HG03457 (cell line): ENCODE results near the gene KCND2.

Experiments used
- ATAC-seq: cut with Tn5 transposase; IDR thresholded peaks from one replicate; pipeline ENCODE4 v1.9.1; 2021; ENCODE audit warnings: moderate number of reproducible peaks; ENCODE audit not compliant: unreplicated experiment

KCND2 gene

GRCh38 chr7:120794106-120794729 is 521.2 kb downstream of the KCND2 start:
- ATAC-seq: no peak

GRCh38 chr7:120797026-120797645 is 524.2 kb downstream of the KCND2 start:
- no peak for ATAC-seq

- no peak for ATAC-seq
Measured at GRCh38 chr7:120799147-120799546, 526.2 kb downstream of the KCND2 start.
